ENCODE data around the gene PLEKHF1.

DNA sequence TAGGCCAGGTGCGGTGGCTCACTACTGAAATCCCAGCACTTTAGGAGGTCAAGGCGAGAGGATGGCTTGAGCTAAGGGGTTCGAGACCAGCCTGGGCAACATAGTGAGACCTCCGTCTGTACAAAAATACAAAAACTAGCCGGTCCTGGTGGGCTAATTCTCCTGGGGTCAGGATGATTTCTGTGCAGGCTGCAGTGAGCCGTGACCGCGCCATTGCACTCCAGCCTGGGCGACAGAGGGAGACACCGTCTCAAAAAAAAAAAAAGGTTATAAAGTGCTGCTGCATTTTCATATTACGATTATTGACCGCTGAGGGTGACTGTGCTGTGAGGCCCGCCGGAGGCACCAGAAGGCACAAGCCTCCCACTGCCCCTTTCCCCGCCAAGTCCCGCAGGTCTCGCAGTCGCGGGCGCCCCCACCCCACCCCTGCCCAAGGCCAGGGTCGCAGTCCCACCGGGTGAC lies 477 bp upstream of the PLEKHF1 start:
- TF ChIP-seq CTCF (conservative IDR thresholded peaks at IDR 0.05; ENCODE audit: low read depth in 2 of 2) (no peak), EZH2 (IDR thresholded peaks at IDR 0.05; ENCODE audit: low read depth, unreplicated experiment) (no peak), REST (IDR thresholded peaks at IDR 0.05; ENCODE audit: unreplicated experiment) (no peak), POLR2AphosphoS5 (IDR thresholded peaks at IDR 0.05; ENCODE audit: low read depth) (no peak), CREB1 (CRISPR knock-in tag; IDR thresholded peaks at IDR 0.05; ENCODE audit: low read depth) (no peak), EZH2phosphoT487 (IDR thresholded peaks at IDR 0.05; ENCODE audit: unreplicated experiment) (no peak), ETS1 (IDR thresholded peaks at IDR 0.05) (no peak), JUNB (IDR thresholded peaks at IDR 0.05; ENCODE audit: unreplicated experiment) (no peak), ZNF331 (CRISPR knock-in tag; IDR thresholded peaks at IDR 0.05; ENCODE audit: low read depth) (no peak)

Data from GM23338 (cell line).